Measurements from ENCODE around the gene QTRT2.

The QTRT2 gene

DNA sequence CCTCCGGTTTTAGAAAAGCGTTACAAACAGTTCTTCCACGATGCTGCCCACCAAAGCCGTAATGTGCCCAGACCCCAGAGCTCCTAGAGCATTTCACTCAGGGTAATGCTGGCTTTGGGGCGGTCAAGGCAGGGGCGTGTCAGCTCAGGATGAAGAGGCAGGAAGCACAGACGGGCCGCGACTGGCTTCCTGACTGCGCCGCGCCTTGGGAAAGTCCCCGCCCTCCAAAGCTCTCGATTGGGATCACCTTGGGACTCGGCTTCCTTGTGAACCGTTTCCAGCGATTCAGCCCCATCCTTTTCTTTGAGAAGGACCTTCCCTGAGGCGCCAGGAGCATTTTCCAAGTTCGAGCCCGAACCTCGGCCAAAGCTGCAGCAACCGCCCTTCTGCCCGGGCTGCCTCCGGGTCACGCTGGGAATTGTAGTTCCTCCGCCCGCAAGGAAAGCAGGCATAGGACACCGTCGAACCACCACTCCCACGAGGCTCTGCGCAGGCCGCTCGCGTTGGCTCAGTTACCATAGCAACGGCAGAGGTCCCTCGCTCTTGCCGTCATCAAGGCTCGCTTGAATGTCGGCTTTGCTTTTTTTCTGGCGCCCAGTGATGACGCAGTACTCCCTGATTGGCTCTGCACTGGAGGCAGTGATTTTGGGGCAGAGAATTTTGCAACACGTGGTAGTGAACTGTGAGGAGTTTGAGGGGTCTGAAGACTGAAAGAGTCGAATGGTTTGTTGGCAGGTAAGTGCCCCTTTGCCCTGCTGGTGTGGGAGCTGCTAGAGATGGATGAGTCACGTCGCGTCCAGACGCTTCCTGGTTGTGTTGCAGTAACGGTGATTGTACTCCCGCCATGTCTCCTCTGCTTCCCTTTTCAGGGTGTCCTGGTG, at the start of gene QTRT2, which contains the start of gene CCDC191:
Gene QTRT2, plus strand, starts transcription at position 608 of the 881 bp plus-strand sequence. CDS start 8,521 bp downstream, outside the sequence.
Gene CCDC191, minus strand, starts transcription at position 397 of the 881 bp plus-strand sequence. Its CDS starts 60 bp downstream, at position 337.
- DNase-seq (ENCODE audit: low spot score), result peak; percentile 99

DNA sequence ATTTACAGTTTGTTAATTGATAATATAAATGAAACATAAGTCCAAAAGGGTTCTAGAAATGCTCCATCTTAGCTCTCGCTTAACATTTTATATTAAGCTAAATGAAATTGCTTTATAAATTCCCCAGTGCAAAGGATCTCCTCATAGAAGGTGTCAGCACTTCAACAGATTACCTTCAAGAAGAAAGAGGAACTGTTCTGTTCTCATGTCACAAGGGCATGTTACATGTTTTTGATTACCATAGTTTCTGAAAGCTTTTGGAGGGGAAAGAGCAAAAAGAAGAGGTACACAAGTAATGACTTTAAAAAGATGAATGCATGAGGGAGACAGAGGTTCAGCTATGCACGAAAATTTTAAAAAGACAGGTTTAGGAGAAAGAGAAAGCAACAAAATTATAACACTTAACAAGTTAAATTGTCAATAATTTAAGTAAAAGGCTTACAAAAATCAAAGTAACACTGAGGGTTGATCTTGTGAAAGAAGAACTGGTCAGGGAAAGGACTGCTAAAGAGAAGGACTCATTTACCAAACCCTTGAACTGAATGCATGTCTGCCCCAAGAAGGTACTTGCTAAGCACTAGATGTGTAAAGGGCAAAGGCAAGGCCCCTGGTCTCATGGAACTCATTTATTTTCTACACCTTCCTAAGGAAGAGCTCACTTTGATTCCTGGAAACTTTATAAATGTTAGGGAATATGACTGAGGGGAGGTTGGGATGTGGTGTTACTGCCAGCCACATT, 45.3 kb upstream of the QTRT2 start:
- no peak for DNase-seq (ENCODE audit: low spot score)

GRCh38 chr3:114014211-114014610, 42.3 kb upstream of the QTRT2 start:
- no peak for DNase-seq (ENCODE audit: low spot score)

- DNase-seq (ENCODE audit: low spot score), result no peak
These were observed 37.1 kb upstream of the QTRT2 start for GRCh38 chr3:114019486-114019885.

DNA sequence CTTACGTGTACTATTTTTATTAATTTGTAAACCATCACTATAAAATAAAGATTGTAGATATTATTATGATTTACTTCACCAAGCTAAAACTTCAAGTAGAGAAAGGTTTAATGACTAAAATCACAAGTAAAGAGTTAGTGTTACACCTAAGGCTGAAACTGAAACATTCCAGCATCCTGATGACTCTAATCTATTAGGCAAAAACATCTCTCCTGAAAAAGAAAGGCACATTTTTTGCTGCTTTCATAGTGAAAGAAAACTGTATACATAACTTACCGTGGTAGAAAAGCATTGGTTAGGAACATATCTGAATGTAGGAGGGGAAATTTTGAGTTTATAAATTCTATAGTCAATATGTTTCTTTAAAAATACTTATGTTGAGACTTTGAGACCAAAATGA, 35.6 kb upstream of the QTRT2 start:
- DNase-seq (ENCODE audit: low spot score), result no peak

DNA sequence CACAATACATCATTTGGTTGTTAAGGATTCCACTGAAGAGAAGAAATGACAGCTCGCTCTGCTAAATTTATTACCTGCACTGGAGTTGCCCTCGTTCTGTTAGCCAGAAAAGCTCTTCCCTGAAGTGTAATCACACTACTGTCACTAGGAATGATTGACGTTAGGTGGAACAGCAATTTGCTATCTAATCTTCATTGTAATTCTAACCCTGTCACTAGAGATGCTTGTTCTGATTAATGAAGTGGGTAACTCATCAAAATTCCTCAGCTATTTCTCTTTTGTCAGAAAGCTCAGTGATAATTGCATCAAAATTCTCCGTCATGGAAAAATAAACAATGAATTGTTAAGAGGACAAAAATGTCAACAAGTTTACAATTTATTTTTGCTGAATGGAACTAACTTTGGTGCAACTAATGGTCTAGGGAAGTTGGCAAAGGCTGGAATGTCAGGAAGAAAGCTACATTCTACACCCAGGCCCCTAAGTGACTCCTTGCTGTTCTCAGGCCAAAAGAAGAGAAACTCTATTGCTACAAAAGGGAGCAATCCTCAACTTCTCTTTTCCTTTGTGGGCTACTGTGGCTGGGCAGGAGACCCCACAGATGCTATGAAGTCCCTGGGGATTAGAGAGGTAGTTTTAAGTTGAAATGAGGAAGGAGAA, 34.3 kb upstream of the QTRT2 start:
- DNase-seq (ENCODE audit: low spot score), result no peak

GRCh38 chr3:114025451-114025850, 31.1 kb upstream of the QTRT2 start:
- no peak for DNase-seq (ENCODE audit: low spot score)

DNA sequence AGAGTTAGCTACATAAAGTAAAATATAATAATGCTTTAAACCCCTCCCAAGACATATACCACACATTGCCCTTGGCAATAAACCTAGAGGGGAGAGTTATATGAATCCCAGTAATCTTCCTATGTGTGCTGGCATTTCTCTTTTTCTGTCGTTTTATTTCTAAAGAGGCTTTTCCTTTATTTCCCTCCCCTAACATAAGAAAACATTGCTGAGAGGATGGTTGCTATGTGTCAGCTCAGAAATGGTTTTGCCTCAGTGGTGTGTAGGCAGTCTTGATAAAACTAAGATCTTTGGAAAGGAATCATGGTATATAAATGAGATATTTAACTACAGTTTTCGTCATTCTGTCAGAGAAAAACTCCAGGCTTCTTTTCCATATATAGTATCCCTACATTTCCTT, 30.2 kb upstream of the QTRT2 start:
- no peak for DNase-seq (ENCODE audit: low spot score)

DNA sequence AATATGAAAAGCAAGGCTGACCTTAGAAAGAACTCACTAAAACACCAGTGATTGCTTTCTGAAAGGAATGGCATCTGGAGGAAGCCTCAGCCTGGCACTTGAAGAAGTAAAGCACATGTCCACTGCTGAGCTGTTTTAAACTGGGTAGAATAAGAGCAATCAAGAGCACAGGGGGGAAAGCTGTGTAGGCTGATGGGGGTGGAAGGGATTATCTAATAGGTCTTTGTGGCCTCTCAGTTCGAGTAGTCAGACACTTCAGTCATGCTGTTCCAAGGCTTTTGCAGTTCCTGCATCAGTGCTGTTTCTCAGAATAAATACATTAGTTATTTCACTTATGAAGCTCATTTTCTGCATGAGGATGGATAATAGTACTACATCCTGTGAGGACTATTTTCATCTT, 22.8 kb upstream of the QTRT2 start:
- no peak for DNase-seq (ENCODE audit: low spot score)

- no peak for DNase-seq (ENCODE audit: low spot score)
These were observed 22.3 kb upstream of the QTRT2 start for GRCh38 chr3:114034211-114034610.

- no peak for DNase-seq (ENCODE audit: low spot score)
These were observed 21.6 kb upstream of the QTRT2 start for GRCh38 chr3:114034787-114035545.

DNA sequence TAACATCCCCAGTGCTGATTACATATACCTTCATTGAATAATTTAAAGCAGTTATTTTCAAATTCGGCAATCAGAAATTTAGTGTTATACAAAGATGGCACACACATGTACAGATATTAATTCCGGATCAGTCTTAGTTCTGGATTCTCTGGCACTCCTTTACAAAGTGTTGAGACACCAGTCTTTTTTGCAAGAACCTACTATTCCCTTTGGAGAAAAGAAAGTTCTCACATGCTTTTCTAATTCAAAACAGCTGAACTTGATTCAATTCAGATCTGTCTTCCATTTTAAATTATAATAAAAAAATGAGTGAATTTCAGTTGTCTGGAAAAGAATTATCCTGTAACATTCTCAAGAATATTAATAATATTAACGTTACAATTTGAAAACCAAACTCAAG, 20.6 kb upstream of the QTRT2 start:
- DNase-seq (ENCODE audit: low spot score), result no peak

DNA sequence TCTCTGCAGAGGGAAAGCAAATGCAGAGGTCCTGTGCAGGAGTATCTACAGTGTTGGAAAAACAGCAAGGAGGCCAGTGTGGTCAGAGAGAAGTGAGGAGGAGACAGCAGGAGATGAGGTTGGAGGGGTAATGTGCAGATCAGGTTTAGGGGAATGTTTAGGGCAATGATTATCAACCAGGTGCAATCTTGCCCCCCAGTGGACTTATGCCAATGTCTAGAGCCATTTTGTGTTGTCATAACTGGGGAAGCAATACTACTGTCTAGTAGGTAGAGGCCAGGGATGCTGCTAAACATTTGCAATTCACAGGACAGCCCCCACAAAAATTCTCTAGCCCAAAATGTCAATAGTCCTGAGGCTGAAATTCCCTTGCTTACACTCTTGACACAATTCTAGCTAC, 13.3 kb upstream of the QTRT2 start:
- no peak for DNase-seq (ENCODE audit: low spot score)

GRCh38 chr3:114052216-114052615, 4.3 kb upstream of the QTRT2 start:
- DNase-seq (ENCODE audit: low spot score), result no peak

GRCh38 chr3:114057011-114057347, 442 bp downstream of the QTRT2 start:
- DNase-seq (ENCODE audit: low spot score), result no peak

GRCh38 chr3:114058646-114059045, 2.1 kb downstream of the QTRT2 start:
- no peak for DNase-seq (ENCODE audit: low spot score)

GRCh38 chr3:114060906-114061655, 4.5 kb downstream of the QTRT2 start:
- DNase-seq (ENCODE audit: low spot score), result no peak

DNA sequence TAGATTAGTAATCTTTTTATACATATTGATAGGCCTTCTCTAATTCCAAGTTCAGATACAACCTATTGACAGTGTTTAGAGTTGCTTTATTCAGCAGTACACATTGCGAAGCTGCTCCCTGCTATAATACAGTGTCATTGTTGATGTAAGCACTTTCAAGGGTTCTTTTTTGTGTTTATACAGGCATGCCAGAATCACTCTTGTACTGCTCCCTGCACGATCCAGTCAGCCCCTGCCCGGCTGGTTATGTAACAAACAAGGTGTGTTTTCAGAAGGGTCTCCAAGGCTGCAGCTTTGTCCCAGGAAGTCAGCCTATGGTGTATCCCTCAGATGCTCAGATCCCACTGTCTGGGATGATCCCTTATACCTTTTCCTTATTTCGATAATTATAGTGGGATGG, 11.3 kb downstream of the QTRT2 start:
- DNase-seq (ENCODE audit: low spot score), result no peak

- no peak for DNase-seq (ENCODE audit: low spot score)
These were observed 11.8 kb downstream of the QTRT2 start for GRCh38 chr3:114068336-114068735.

DNA sequence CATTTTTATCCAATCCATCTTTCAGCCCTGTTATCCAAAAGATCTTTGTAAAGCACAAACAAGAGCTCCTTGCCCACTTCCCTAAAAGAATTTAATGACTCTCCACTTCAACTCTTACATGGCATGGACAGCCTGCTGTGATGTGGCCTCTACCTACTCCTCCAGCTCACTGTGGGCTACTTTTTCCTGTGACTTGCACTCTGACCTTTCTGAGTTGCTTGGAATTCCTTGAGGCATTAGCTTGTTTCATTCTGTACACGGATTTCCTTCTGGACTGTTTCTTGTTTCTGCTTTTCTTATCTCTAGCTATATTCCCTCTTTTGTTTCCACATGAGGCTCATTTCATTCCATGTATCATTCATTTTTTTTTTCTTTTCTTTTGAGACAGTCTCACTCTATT, 15.2 kb downstream of the QTRT2 start:
- DNase-seq (ENCODE audit: low spot score), result no peak

GRCh38 chr3:114076711-114077110, 20.2 kb downstream of the QTRT2 start:
- no peak for DNase-seq (ENCODE audit: low spot score)
